T-cell (primary cell): Measurements from ENCODE around the gene LSAMP. TPM values are rescaled to one million over a fixed set of nuclear protein-coding genes. Genes with fewer than 3 reads are reported as not detected.
"Not testable (repeated sequence)": the region's sequence is repeated elsewhere in the genome, so short reads cannot be mapped to it uniquely, and the experiment has no call there.

Source experiments
- ATAC-seq, 4 experiments: fragments of 200-7000 bp in 3 of 4; fragments of 150-1000 bp in 1 of 4; cut with Tn5 transposase; replicated peaks in 1 of 4; 1 replicate in 3 of 4; 2 replicates in 1 of 4; pipeline ENCODE4 v1.10.0; 2021; ENCODE audit warnings: moderate library complexity in 3 of 4, mild to moderate bottlenecking in 2 of 4, moderate number of reproducible peaks in 1 of 4
- CTCF ChIA-PET, 2 donors: fragments of 300-600 bp; sonication (Branson Sonifier 250); formaldehyde crosslinking; loops; one replicate each; lab custom pipeline; 2022; ENCODE audit warnings: antibody characterized with exemption in 2 of 2; lab: Charles Lee
- POLR2A ChIA-PET, 2 donors: fragments of 300-600 bp; sonication (Branson Sonifier 250); formaldehyde crosslinking; loops; one replicate each; lab custom pipeline; 2022; ENCODE audit warnings: antibody characterized with exemption in 2 of 2; lab: Charles Lee
- DNase-seq, 35 experiments: peaks; one replicate each; pipeline versions ENCODE4 v3.0.0 to v3.0.0-alpha.2; 2013 to 2023
- H3K27ac ChIP-seq: one replicate; pipeline ENCODE4 v1.5.1; 2013; ENCODE audit warnings: low read length
- H3K27me3 ChIP-seq, 2 experiments: replicated peaks in 1 of 2; 1 replicate in 1 of 2; 2 replicates in 1 of 2; pipeline versions ENCODE4 v1.6.1 to v1.7.0; 2013; ENCODE audit warnings: low read length in 1 of 2, mixed read lengths in 1 of 2; ENCODE audit not compliant: control insufficient read depth in 2 of 2, insufficient read depth in 2 of 2; ENCODE audit errors: extremely low read depth in 1 of 2
- H3K36me3 ChIP-seq, 2 donors: 1 replicate in 1 of 2; 2 replicates in 1 of 2; pipeline versions ENCODE4 v1.6.1 to v1.7.0; 2013; ENCODE audit warnings: low read length in 1 of 2; ENCODE audit not compliant: control insufficient read depth in 2 of 2, insufficient read depth in 1 of 2; ENCODE audit errors: extremely low read depth in 1 of 2
- H3K4me1 ChIP-seq, 2 experiments: 1 replicate in 1 of 2; 2 replicates in 1 of 2; pipeline versions ENCODE4 v1.6.1 to v1.7.0; 2013; ENCODE audit warnings: low read length in 2 of 2, mixed read lengths in 1 of 2; ENCODE audit not compliant: insufficient read depth in 2 of 2, control insufficient read depth in 1 of 2; ENCODE audit errors: extremely low read depth in 1 of 2
- H3K4me3 ChIP-seq, 2 donors: 1 replicate in 1 of 2; 2 replicates in 1 of 2; pipeline versions ENCODE4 v1.5.1 to v1.7.0; 2013; ENCODE audit warnings: mild to moderate bottlenecking in 2 of 2, low read length in 1 of 2, moderate library complexity in 1 of 2; ENCODE audit not compliant: control insufficient read depth in 1 of 2; ENCODE audit errors: extremely low read depth in 1 of 2
- H3K9me3 ChIP-seq: 2 replicates; pipeline ENCODE4 v1.7.0; 2013
- H3K27ac Mint-ChIP-seq, 2 donors: one replicate each; pipeline ENCODE4 v1.8.0; 2020 to 2021; ENCODE audit warnings: mild to moderate bottlenecking in 2 of 2, mixed read lengths in 2 of 2
- H3K27me3 Mint-ChIP-seq, 2 donors: one replicate each; pipeline ENCODE4 v1.8.0; 2021 to 2022; ENCODE audit warnings: mixed read lengths in 2 of 2
- H3K36me3 Mint-ChIP-seq: one replicate; pipeline ENCODE4 v1.8.0; 2021; ENCODE audit warnings: mixed read lengths
- H3K4me1 Mint-ChIP-seq, 3 donors: one replicate each; pipeline ENCODE4 v1.8.0; 2020 to 2022; ENCODE audit warnings: mixed read lengths in 3 of 3, mild to moderate bottlenecking in 1 of 3
- H3K4me3 Mint-ChIP-seq, 3 donors: one replicate each; pipeline ENCODE4 v1.8.0; 2020 to 2022; ENCODE audit warnings: mild to moderate bottlenecking in 3 of 3, mixed read lengths in 3 of 3, moderate library complexity in 3 of 3
- H3K9me3 Mint-ChIP-seq, 3 donors: one replicate each; pipeline ENCODE4 v1.8.0; 2020 to 2022; ENCODE audit warnings: mixed read lengths in 3 of 3
- WGBS: methylation state at CpG from one replicate; pipeline ENCODE4 v1.1.5; 2013; ENCODE audit warnings: missing lambda C conversion rate; ENCODE audit not compliant: insufficient coverage; 5-methylcytosine and 5-hydroxymethylcytosine counted together
- total RNA-seq, 35 experiments: library from RNA in 6 of 35; stranded (reverse) in 6 of 35; fragments of 120-200 nt in 1 of 35; gene quantifications; one replicate each; pipeline versions ENCODE4 v1.2.1 to v1.2.4 and lab custom pipeline; 2013 to 2026

The LSAMP gene
- total RNA-seq, 5 donors from 2014 or later (not counting 1 experiment from before 2014, with no cell fraction given), result 0.03 to 0.28 (median 0.06) TPM; not detected in 2

DNA sequence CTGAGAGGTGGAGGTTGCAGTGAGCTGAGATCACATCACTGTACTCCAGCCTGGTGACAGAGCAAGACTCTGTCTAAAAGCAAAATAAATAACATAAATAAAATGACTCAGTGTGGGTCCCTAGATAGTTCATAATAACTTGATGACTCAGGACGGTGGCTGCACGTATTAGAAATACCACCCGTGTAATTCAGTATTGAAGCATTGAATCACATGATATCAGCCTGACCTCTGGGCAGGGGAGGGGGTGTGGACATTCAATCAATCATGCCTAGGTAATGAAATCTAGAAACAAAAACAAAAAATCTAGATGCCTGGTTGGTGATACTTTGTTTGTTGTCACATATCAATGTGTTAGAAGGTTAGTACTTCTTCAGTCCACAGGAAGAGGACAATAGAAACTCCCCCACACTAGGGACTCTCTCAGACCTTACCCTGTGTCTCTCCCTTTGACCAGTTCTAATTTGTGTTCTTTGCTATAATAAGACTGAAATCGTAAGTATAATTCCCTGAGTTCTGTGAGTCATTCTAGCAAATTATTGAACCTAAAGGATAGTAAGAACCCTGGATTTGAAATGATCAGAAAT lies 644.7 kb downstream of the LSAMP start:
- Mint-ChIP-seq H3K27me3 (peaks cover 32 to 37% of the 10 kb centered on the region in 2 donors), H3K4me3 (no peak overlapping the region), H3K27ac (no peak overlapping the region), H3K36me3 (no peaks in the 10 kb centered on the region), H3K4me1 (no peaks in the 10 kb centered on the region), H3K9me3 (no peaks in the 10 kb centered on the region)
- H3K4me1 ChIP-seq, result no peaks in the 10 kb centered on the region
- H3K36me3 ChIP-seq, result no peaks in the 10 kb centered on the region
- CTCF ChIA-PET, result interaction anchor here in 1 of 2 donors (0.7 kb wide), 1 partner anchor 36 kb away, joined by 3 read pairs; no protein-coding TSS in a partner anchor
- ATAC-seq (no peak), DNase-seq (no peak)
- no peak overlapping the region for H3K27ac ChIP-seq
- no peak overlapping the region for H3K4me3 ChIP-seq
- no peaks in the 10 kb centered on the region for H3K9me3 ChIP-seq
- POLR2A ChIA-PET, result no interaction called here
- no peaks in the 10 kb centered on the region for H3K27me3 ChIP-seq
- WGBS, result 89% methylated on average over 3 of the region's 4 CpGs

DNA sequence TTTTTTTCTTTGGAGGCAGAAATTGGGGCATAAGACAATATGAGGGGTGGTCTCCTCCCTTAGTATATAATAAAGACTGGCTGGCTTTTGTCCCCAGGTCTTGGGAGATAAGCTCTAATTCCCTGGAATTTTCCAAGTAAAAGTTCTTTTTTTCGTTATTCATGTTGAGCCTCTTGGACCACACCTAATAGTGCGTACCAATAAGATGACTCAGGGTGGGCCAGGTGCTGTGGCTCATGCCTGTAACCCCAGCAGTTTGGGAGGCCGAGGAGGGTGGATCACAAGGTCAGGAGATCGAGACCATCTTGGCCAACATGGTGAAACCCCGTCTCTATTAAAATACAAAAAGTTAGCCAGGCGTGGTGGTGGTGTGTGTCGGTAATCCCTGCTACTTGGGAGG lies 645.2 kb downstream of the LSAMP start:
- H3K4me3 ChIP-seq, H3K4me3 Mint-ChIP-seq, ATAC-seq, H3K27me3 ChIP-seq, H3K4me1 Mint-ChIP-seq, H3K36me3 ChIP-seq, H3K9me3 ChIP-seq, H3K9me3 Mint-ChIP-seq, H3K27ac ChIP-seq, DNase-seq, POLR2A ChIA-PET, H3K27ac Mint-ChIP-seq, H3K4me1 ChIP-seq, H3K36me3 Mint-ChIP-seq: not testable (repeated sequence)
- H3K27me3 Mint-ChIP-seq, result peaks cover 32 to 37% of the 10 kb centered on the region in 2 donors
- 89% methylated on average over 3 of the region's 7 CpGs for WGBS
- CTCF ChIA-PET, result interaction anchor here in 1 of 2 donors (1.3 kb wide), 1 partner anchor 15 kb away, joined by 4 read pairs; no protein-coding TSS in a partner anchor

DNA sequence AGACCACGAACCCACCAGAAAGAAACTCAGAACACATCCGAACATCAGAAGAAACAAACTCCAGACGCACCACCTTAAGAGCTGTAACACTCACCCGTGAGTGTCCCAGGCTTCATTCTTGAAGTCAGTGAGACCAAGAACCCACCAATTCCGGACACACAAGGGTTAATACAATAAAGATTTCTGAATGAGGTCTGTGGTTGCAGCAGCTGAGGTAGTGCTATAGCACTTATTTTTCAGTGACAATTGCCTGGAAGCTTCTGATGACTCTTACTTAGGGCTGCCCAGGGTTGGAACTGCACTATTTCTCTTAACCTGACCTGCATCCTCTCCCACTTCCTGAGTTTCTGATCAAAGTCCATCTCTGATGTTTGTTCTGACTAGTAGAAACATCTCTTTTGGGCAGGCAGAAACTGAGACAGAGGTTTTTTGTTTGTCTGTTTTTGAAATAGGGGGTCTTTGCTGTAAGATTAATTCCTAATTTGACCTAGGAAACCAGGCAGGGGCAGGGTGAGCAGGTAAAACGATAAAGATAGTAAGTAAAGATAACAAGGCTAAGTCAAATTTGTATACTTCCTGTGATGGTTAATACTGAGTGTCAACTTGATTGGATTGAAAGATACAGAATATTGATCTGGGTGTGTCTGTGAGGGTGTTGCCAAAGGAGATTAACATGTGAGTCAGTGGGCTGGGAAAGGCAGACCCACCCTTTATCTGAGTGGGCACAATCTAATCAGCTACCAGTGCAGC lies 652.9 kb downstream of the LSAMP start:
- Histone ChIP-seq H3K9me3 (no peaks in the 10 kb centered on the region), H3K4me3 (no peak overlapping the region), H3K27me3 (no peaks in the 10 kb centered on the region), H3K27ac (no peak overlapping the region), H3K36me3 (no peaks in the 10 kb centered on the region), H3K4me1 (peaks cover 4 to 14% of the 10 kb centered on the region in 2 experiments)
- Mint-ChIP-seq H3K27ac (peak overlapping the region; percentile 54 to 86), H3K4me3 (peak overlapping the region; percentile 53 to 61 (median 56)), H3K36me3 (no peaks in the 10 kb centered on the region), H3K27me3 (no peaks in the 10 kb centered on the region), H3K9me3 (no peaks in the 10 kb centered on the region), H3K4me1 (peaks cover 19 to 35% (median 29%) of the 10 kb centered on the region in 3 donors)
- ChIA-PET POLR2A (no interaction called here), CTCF (interaction anchor here (0.5 to 1.1 kb wide), 7 partner anchors 8 to 1637 kb away, joined by 3 to 5 read pairs (median 3); no protein-coding TSS in a partner anchor)
- peak; percentile 82 to 97 (median 84) for ATAC-seq
- peak in 25 of 35 experiments; percentile 3 to 51 (median 21) for DNase-seq
- 0% methylated on average over 3 of the region's 6 CpGs for WGBS

DNA sequence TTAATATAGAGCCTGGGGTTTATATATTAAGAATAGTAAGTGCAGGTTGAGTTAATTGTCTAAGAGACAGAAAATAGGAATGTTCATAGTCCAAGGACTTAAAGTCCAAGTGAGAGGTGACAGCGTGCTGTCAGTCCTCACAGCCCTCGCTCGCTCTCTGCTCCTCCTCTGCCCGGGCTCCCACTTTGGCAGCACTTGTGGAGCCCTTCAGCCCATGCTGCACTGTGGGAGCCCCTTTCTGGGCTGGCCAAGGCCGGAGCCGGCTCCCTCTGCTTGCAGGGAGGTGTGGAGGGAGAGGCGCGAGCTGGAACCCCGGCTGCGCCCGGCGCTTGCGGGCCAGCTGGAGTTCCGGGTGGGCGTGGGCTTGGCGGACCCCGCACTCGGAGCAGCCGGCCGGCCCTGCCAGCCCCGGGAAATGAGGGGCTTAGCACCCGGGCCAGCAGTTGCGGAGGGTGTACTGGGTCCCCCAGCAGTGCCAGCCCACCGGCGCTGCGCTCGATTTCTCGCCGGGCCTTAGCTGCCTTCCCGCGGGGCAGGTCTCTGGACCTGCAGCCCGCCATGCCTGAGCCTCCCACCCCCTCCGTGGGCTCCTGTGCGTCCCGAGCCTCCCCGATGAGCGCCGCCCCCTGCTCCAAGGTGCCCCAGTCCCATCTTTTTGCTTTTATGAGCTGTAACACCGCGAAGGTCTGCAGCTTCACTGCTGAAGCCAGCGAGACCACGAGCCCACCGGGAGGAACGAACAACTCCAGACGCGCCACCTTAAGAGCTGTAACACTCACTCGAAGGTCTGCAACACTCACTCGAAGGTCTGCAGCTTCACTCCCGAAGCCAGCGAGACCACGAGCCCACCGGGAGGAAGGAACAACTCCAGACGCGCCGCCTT lies 653.8 kb downstream of the LSAMP start:
- H3K36me3 Mint-ChIP-seq, H3K27me3 ChIP-seq, H3K27me3 Mint-ChIP-seq, H3K27ac ChIP-seq, DNase-seq, H3K9me3 Mint-ChIP-seq, H3K36me3 ChIP-seq, H3K4me3 ChIP-seq, ATAC-seq, POLR2A ChIA-PET, H3K9me3 ChIP-seq: not testable (repeated sequence)
- Mint-ChIP-seq H3K4me1 (peaks cover 19 to 35% (median 29%) of the 10 kb centered on the region in 3 donors), H3K4me3 (peak overlapping the region; percentile 53 to 61 (median 56)), H3K27ac (peak overlapping the region; percentile 54 to 86)
- 82% methylated on average over 39 of the region's 55 CpGs for WGBS
- CTCF ChIA-PET, result interaction anchor here (0.5 to 1.3 kb wide), 8 partner anchors 8 to 1636 kb away, joined by 3 to 5 read pairs (median 4); partner anchors contain the start of gene ZBTB20 (in 1 of the 2)
- H3K4me1 ChIP-seq, result peaks cover 4 to 14% of the 10 kb centered on the region in 2 experiments

DNA sequence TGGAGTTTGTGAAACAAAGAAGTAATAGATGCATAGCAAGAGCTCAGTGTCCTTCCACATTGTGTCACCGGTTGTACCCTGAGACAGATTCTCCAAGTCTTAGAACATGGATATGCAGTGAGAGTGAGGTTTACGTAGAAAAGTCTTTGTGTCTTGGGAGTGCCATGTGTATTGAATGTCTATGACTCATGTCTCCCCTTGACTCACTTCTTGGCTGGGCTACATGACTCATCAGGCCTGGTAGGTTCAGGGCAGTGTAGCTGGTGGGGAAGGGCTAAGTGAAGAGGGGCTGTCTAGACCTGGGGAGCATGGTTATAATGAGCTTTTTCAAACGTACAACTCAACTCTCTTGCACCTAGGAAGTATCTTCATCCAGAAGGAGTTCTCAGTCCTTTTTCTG lies 654.5 kb downstream of the LSAMP start:
- no peaks in the 10 kb centered on the region for H3K27me3 ChIP-seq
- H3K4me1 ChIP-seq, result peaks cover 4 to 14% of the 10 kb centered on the region in 2 experiments
- ChIA-PET POLR2A (no interaction called here), CTCF (interaction anchor here in 1 of 2 donors (1.3 to 1.5 kb wide), 2 partner anchors 24 to 27 kb away, joined by 4 read pairs; no protein-coding TSS in a partner anchor)
- WGBS, result 42% methylated on average over 2 of the region's 3 CpGs
- no peak overlapping the region for H3K27ac ChIP-seq
- peaks cover 19 to 35% (median 29%) of the 10 kb centered on the region in 3 donors for H3K4me1 Mint-ChIP-seq
- H3K9me3 Mint-ChIP-seq, result no peaks in the 10 kb centered on the region
- no peaks in the 10 kb centered on the region for H3K36me3 ChIP-seq
- H3K27me3 Mint-ChIP-seq, result no peaks in the 10 kb centered on the region
- no peak overlapping the region for H3K4me3 ChIP-seq
- no peaks in the 10 kb centered on the region for H3K9me3 ChIP-seq
- DNase-seq, result peak in 4 of 35 experiments; percentile 19 to 34 (median 28)
- no peak overlapping the region for H3K4me3 Mint-ChIP-seq
- H3K36me3 Mint-ChIP-seq, result no peaks in the 10 kb centered on the region
- ATAC-seq, result peak in 3 of 4 experiments; percentile 85 to 91 (median 89)
- H3K27ac Mint-ChIP-seq, result peak overlapping the region; percentile 39 to 49
